ENCODE data around the gene ZBTB1. TPM values are rescaled to one million over a fixed set of nuclear protein-coding genes. Genes with fewer than 3 reads are reported as not detected.

Gene ZBTB1
- total and polyA plus RNA-seq, 2 donors (not counting 3 experiments of a cell fraction or from before 2014, with no cell fraction given) = 9.7 to 32.2 TPM

DNA sequence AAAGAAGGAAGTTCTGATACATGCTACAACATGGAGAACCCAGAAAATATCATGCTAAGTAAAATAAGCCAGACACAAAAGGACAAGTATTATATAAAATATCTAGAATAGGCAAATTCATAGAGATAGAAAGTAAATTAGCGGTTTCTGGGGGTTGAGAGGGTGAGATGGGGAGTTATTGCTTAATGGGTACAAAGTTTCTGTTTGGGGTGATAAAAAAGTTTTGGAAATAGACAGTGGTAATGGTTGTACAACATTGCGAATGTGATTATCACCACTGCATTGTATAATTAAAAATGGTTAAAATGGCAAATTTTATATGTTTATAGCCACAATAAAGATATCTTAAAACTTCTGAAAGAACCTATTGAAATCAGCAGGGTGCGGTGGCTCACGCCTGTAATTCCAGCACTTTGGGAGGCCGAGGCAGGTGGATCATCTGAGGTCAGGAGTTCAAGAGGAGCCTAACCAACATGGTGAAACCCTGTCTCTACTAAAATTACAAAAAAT is 15.9 kb upstream of the ZBTB1 start:
- CTCF ChIA-PET = interaction anchor here (1.3 to 2.5 kb wide), 2 partner anchors 10 to 59 kb away, joined by 3 to 11 read pairs; no protein-coding TSS in a partner anchor
- no TSS peak for BruUV-seq (replicated peaks)

More for the DNA sequence above, 15.9 kb upstream of the ZBTB1 start:
- H4K20me1 ChIP-seq (replicated peaks; ENCODE audit: control insufficient read depth, extremely low read depth, insufficient read depth, low read length) = no peaks in the 10 kb centered on the region
- no peak overlapping the region for H2AFZ ChIP-seq (ENCODE audit: low read depth, low read length)
- H3K27me3 ChIP-seq (ENCODE audit: control insufficient read depth in 2 of 2, insufficient read depth in 2 of 2, low read length in 2 of 2) = no peaks in the 10 kb centered on the region
- no peaks in the 10 kb centered on the region for H3K79me2 ChIP-seq (ENCODE audit: control insufficient read depth, insufficient read depth, low read length)
- DNase-seq (ENCODE audit: low read depth, low spot score) (no peak), FAIRE-seq (no peak)
- no peak overlapping the region for H3K27ac ChIP-seq (ENCODE audit: insufficient read depth, low read depth, low read length)
- TF ChIP-seq EZH2 (IDR thresholded peaks at IDR 0.05; ENCODE audit: borderline replicate concordance, low read depth, low read length, severe bottlenecking) (no peak), POLR2AphosphoS5 (IDR thresholded peaks at IDR 0.05; ENCODE audit: insufficient read depth, low read depth, low read length) (no peak), MYC (IDR thresholded peaks at IDR 0.05; ENCODE audit: low read depth, low read length) (no peak), POLR2A (IDR thresholded peaks at IDR 0.05; ENCODE audit: low read depth, low read length) (no peak), FOS (IDR thresholded peaks at IDR 0.05; ENCODE audit: borderline replicate concordance, insufficient read depth, low read length) (no peak), GATA2 (IDR thresholded peaks at IDR 0.05; ENCODE audit: insufficient read depth, insufficient read length, low read depth, low read length) (no peak)
- TF ChIP-seq, protein P1, sequence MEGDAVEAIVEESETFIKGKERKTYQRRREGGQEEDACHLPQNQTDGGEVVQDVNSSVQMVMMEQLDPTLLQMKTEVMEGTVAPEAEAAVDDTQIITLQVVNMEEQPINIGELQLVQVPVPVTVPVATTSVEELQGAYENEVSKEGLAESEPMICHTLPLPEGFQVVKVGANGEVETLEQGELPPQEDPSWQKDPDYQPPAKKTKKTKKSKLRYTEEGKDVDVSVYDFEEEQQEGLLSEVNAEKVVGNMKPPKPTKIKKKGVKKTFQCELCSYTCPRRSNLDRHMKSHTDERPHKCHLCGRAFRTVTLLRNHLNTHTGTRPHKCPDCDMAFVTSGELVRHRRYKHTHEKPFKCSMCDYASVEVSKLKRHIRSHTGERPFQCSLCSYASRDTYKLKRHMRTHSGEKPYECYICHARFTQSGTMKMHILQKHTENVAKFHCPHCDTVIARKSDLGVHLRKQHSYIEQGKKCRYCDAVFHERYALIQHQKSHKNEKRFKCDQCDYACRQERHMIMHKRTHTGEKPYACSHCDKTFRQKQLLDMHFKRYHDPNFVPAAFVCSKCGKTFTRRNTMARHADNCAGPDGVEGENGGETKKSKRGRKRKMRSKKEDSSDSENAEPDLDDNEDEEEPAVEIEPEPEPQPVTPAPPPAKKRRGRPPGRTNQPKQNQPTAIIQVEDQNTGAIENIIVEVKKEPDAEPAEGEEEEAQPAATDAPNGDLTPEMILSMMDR (IDR thresholded peaks at IDR 0.05; ENCODE audit: extremely low read depth in 1 of 2, insufficient read depth in 1 of 2, low read depth in 1 of 2, low read length in 2 of 2) = no peak
- TF ChIP-seq, protein P2, sequence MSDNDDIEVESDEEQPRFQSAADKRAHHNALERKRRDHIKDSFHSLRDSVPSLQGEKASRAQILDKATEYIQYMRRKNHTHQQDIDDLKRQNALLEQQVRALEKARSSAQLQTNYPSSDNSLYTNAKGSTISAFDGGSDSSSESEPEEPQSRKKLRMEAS (IDR thresholded peaks at IDR 0.05; ENCODE audit: insufficient read depth, insufficient read length) = no peak
- H3K4me1 ChIP-seq (ENCODE audit: control insufficient read depth, extremely low read depth, insufficient read depth, low read length) = no peaks in the 10 kb centered on the region
- no peaks in the 10 kb centered on the region for H3K9me1 ChIP-seq (replicated peaks; ENCODE audit: control insufficient read depth, extremely low read depth, insufficient read depth, low read length)
- H3K4me2 ChIP-seq (ENCODE audit: insufficient read depth, low read length) = no peak overlapping the region
- H3K36me3 ChIP-seq (ENCODE audit: control insufficient read depth in 2 of 2, extremely low read depth in 1 of 2, insufficient read depth in 2 of 2, low read length in 2 of 2) = peaks cover 0 to 5% of the 10 kb centered on the region in 2 experiments
- H3K9ac ChIP-seq (replicated peaks; ENCODE audit: extremely low read depth, insufficient read depth, low read length) = no peak overlapping the region
- no peak overlapping the region for H3K4me3 ChIP-seq (replicated peaks in 1 of 3; ENCODE audit: insufficient read depth in 1 of 3, low read depth in 1 of 3, low read length in 3 of 3)
- intact Hi-C loops (cut with micrococcal nuclease) = no loop called here
- dilution Hi-C loops (cut with MboI; ENCODE audit: extremely low pct_ligation_motif_present, low sequenced_read_pairs) = no loop called here
- POLR2A ChIA-PET = no interaction called here
- no peaks in the 10 kb centered on the region for H3K9me3 ChIP-seq (replicated peaks; ENCODE audit: control insufficient read depth, insufficient read depth, low read length)
